Measurements from ENCODE around the gene PRPF40A. TPM values are rescaled to one million over a fixed set of nuclear protein-coding genes. Genes with fewer than 3 reads are reported as not detected.

PRPF40A gene
- total and polyA plus RNA-seq, 2 of the 13 experiments (the other 11 are each of a cell fraction or from before 2014, with no cell fraction given): 146 to 207 TPM

GRCh38 chr2:152635635-152636298 is 81.5 kb downstream of the PRPF40A start (continued):
- no peak for TF ChIP-seq ZNF281 (CRISPR knock-in tag; IDR thresholded peaks at IDR 0.05; ENCODE audit: borderline replicate concordance)
- TF ChIP-seq ZNF34 (CRISPR knock-in tag; IDR thresholded peaks at IDR 0.05; ENCODE audit: borderline replicate concordance): no peak
- TF ChIP-seq SIX1 (CRISPR knock-in tag; IDR thresholded peaks at IDR 0.05; ENCODE audit: borderline replicate concordance): no peak
- TF ChIP-seq ZNF501 (CRISPR knock-in tag; IDR thresholded peaks at IDR 0.05): 0 out of 2 replicates have a peak, but pooled peaks have one; percentile 46
- TF ChIP-seq ZNF564 (CRISPR knock-in tag; IDR thresholded peaks at IDR 0.05): no peak
- TF ChIP-seq PLRG1 (conservative IDR thresholded peaks at IDR 0.05): no peak
- TF ChIP-seq ZBTB44 (CRISPR knock-in tag; IDR thresholded peaks at IDR 0.05): no peak
- no peak for TF ChIP-seq POLR2AphosphoS2 (IDR thresholded peaks at IDR 0.05; ENCODE audit: low read depth, low read length)
- no peak for TF ChIP-seq ZNF615 (CRISPR knock-in tag; IDR thresholded peaks at IDR 0.05; ENCODE audit: borderline replicate concordance)
- no peak for TF ChIP-seq DNMT3B (CRISPR knock-in tag; conservative IDR thresholded peaks at IDR 0.05)
- no peak for TF ChIP-seq DMAP1 (CRISPR knock-in tag; IDR thresholded peaks at IDR 0.05)
- no peak for TF ChIP-seq NBN (conservative IDR thresholded peaks at IDR 0.05)
- TF ChIP-seq HOXA3 (CRISPR knock-in tag; IDR thresholded peaks at IDR 0.05): peak; percentile 21; the same call in 1 of the 2 replicates
- no peak for TF ChIP-seq PCBP1 (IDR thresholded peaks at IDR 0.05; ENCODE audit: borderline replicate concordance, low read depth, low read length)
- peak; percentile 94 for TF ChIP-seq CTCF (CRISPR knock-in tag; IDR thresholded peaks at IDR 0.05)
- TF ChIP-seq ZHX1 (CRISPR knock-in tag; IDR thresholded peaks at IDR 0.05; ENCODE audit: low read depth): no peak
- no peak for TF ChIP-seq MED8 (CRISPR knock-in tag; IDR thresholded peaks at IDR 0.05; ENCODE audit: insufficient replicate concordance)
- no peak for TF ChIP-seq ZNF343 (CRISPR knock-in tag; IDR thresholded peaks at IDR 0.05)
- peak; percentile 18; the same call in 1 of the 2 replicates for TF ChIP-seq CEBPB (IDR thresholded peaks at IDR 0.05; ENCODE audit: borderline replicate concordance, low read depth, low read length)
- TF ChIP-seq DNMT1 (CRISPR knock-in tag; IDR thresholded peaks at IDR 0.05): no peak
- no peak for TF ChIP-seq STAT5B (CRISPR knock-in tag; IDR thresholded peaks at IDR 0.05)
- no peak for TF ChIP-seq GFI1 (CRISPR knock-in tag; IDR thresholded peaks at IDR 0.05; ENCODE audit: borderline replicate concordance)
- no peak for TF ChIP-seq ZNF326 (CRISPR knock-in tag; IDR thresholded peaks at IDR 0.05; ENCODE audit: borderline replicate concordance)

All from HepG2 (cell line).